ENCODE measurements around the gene DISC1.

GRCh38 chr1:231826566-231826965 lies 200.0 kb downstream of the DISC1 start:
- no peak for TF ChIP-seq CTCF (IDR thresholded peaks at IDR 0.05 in 2 of 3, conservative IDR thresholded peaks at IDR 0.05 in 1 of 3; ENCODE audit: borderline replicate concordance in 1 of 3, insufficient read depth in 1 of 3, low read depth in 2 of 3, low read length in 2 of 3)
- TF ChIP-seq REST (IDR thresholded peaks at IDR 0.05; ENCODE audit: low read depth): no peak
- TF ChIP-seq RAD21 (IDR thresholded peaks at IDR 0.05; ENCODE audit: low read depth): no peak
- TF ChIP-seq EZH2 (IDR thresholded peaks at IDR 0.05): no peak
- TF ChIP-seq ZNF274 (IDR thresholded peaks at IDR 0.05; ENCODE audit: low read depth, low read length): no peak
- no peak for TF ChIP-seq SP1 (IDR thresholded peaks at IDR 0.05; ENCODE audit: low read depth)
- TF ChIP-seq MAX (IDR thresholded peaks at IDR 0.05): no peak
- no peak for TF ChIP-seq CEBPB (IDR thresholded peaks at IDR 0.05; ENCODE audit: low read depth)
- no peak for TF ChIP-seq POLR2A (IDR thresholded peaks at IDR 0.05; ENCODE audit: borderline replicate concordance, extremely low read depth, insufficient read depth, insufficient read length)
- no peak for TF ChIP-seq ZFX (IDR thresholded peaks at IDR 0.05)
- no peak for TF ChIP-seq ATF3 (IDR thresholded peaks at IDR 0.05)
- TF ChIP-seq EGR1 (IDR thresholded peaks at IDR 0.05; ENCODE audit: low read depth): no peak
- TF ChIP-seq FOSL1 (IDR thresholded peaks at IDR 0.05; ENCODE audit: low read depth): no peak
- TF ChIP-seq EZH2phosphoT487 (IDR thresholded peaks at IDR 0.05; ENCODE audit: borderline replicate concordance): no peak
